NCI-H748 (cell line): ENCODE results near the gene JOSD2.

ENCODE experiments used
- DNase-seq: peaks from one replicate; lab custom pipeline; 2025; ENCODE audit not compliant: unreplicated experiment; lab: John Stamatoyannopoulos, UW

The JOSD2 gene

DNA sequence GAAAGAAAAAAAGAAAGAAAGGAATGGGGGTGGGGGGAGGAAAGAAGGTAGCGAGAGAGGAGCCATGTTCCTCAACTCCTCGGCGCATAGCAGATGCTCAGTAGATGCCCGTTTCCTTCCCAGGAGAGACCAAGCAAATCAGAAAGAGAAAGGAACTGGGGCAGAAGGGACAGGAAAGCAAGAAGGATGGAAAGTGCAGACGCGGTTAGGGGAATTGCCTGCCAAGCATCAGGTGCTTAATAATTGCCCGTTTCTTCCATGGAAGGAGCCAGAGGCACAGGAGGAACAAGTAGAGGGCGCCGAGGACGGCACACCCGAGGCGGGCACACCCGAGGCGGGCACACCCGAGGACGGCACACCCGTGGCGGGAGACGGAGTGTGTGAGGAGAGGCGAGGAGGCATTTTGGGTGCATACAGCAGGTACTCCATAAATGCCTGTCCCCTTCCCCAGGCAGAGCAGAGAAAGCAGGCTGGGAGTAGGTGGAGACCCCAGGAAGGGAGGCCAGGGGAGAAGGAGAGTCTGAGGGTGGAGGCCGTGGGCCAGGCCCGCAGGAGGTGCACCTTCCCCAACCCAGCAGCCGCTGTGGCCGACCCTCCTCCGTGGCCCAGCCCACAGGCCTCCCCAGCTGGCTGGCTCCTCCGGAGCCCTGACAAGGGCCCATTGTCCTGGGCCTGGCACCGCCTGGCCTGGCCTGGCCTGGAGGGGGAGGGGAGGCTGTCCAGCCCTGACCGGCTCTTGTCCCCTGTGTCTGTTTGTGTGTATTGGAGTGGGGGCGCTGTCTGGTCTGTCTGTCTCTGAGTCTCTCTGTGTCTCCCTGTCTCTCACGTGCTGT, 14.6 kb downstream of the JOSD2 start:
- peak; percentile 39 for DNase-seq

DNA sequence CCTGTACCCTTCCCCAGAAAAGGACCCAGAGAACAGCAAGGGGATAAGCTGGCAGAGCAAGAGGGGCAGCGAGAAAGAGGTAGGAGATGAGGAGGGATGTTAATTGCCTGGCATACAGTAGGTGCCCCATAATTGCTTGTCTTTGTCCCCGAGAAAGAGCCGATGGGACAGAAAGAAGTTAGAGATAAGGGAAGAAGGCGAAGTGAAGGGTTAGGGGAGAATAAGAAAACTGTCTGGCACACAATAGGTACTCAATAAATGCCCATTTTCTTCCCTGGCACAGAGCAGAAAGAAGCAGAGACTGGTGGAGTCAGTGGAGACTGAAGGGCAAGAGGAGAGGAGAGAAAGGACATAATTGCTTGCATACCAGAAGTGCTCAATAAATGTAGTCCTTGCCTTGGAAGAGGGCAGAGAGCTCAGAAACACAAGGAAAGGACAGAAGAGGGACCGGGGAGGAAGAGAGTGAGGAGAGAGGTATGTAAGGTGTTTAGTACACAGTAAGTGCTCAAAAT, 15.9 kb downstream of the JOSD2 start:
- no peak for DNase-seq

DNA sequence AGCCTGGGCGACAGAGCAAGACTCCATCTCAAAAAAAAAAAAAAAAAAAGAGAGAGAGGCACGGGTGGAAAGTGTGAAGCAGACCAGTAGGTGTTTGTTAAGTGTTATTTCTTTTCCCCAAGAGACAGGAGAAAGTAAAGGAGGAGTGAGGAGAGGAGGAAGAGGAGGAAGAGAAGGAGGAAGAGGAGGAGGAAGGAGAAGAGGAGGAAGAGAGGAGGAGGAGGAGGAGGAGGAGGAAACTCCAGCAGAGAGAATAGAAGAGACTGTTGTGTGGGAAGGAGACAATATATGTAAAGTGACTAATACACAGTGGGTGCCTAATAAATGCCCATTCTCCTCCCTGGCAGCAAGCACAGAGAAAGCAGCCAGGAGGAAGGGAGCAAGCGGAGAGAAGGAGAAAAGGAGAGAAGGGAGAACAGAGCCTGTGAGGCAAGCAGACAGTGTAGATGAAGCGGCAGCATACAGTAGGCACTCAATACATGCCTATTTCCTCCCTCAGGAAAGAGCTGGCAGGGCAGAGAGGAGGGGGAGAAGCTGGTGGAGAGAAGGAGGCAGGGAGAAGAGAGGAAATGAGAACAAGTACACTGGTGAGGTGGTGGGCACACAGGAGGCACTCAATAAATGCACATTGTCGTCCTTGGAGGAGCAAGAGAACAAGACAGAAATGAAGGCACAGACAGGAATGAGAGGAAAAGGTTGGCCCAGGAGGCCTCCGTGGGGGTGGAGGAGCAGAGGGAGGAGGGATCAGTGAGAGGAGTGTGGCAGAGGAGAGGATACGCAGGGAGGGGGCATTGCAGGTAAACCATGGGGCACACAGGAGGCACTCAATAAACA, 16.6 kb downstream of the JOSD2 start:
- DNase-seq, result no peak

DNA sequence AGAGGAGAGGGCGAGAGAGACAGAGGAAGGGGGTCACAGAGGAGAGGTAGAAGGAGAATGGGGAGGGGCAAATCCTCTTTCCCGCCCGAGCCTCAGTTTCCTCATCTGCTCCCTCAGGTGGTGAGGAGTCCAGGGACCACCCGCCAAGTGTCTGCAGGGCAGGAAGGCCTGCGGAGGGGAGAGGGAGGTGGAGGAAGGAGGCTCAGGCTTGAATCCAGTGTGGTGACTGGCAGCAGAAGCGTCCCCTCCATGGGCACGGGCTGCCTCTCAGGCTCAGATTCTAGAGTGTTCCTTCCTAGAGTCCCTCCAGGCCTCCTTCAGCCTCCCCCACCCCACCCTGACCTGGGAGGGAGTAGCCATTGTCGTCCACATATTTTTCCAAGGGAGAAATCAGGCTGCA, 17.8 kb downstream of the JOSD2 start:
- DNase-seq, result no peak

DNA sequence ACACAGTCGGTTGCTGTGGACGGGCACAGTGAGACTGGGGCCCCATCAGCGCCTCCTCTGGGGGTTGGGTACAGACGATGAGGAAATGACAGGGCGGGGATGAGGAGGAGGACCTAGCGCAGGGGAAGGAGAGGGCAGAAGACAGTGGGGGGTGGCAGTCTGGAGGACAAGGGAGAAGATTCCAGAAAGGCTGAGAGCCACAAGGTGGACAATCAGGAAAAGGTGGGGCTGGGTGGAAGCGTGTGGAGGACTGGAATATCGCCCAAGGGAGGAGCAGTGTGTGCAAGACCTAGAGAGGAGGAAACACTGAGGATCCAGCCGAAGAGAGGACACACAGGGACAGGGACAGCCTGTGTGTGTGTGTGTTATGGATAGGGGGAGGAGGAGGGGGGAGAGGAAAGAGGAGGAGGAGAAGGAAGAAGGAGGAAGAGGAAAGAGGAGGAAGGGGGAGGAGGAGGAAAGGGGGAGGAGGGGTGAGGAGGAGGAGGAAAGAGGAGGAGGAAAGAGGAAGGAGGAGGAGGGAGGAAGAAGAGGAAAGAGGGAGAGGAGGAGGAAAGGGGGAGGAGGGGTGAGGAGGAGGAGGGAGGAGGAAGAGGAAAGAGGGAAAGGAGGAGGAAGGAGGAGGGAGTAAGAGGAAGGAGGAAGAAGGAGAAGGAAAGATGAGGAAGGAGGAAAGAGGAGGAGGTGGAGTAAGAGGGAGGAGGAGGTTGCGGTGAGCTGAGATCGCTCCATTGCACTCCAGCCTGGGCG, 18.5 kb downstream of the JOSD2 start:
- no peak for DNase-seq

DNA sequence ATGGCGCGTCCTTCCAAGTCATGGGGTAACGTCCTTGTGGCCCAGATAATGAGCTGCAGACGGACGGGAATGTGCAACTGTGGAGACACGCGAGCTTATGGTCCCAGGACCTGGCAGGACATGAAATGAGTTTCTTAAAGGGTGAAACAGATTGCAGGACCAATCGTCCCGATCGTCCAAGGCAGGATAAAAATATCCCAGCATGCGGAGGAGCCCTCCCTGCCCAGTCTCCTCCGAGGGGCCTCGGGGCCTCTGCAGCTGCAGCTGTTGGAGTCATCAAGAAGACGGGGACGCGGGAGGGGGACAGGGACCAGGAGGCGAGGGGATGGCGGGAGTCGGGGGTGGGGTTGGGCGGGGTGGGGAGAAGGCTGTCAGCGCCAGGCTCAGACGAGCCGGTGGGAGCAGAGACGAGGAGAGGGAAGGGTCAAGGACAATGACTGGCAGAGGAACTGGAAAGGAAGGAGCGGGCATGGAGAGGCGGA, 20.0 kb downstream of the JOSD2 start:
- no peak for DNase-seq

DNA sequence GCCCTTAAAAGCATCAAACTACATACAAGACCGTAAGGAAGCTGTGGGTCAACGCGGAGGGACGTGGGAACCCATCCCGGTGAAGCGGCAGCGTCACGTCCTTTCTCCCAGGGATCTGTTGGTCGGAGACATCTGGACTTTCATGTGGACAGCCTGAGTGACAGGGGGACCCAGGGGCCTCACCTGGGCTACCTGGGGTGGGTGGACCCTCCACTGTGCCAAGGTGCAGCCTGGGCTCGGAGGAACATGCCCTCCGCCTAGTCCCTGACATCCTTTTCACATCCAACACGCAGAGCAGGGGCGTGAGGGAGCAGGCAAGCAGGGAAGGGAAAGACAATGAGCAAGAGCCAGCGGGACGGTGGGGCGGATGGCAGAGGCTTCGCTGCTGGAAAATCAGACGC, 20.6 kb downstream of the JOSD2 start:
- DNase-seq, result no peak

DNA sequence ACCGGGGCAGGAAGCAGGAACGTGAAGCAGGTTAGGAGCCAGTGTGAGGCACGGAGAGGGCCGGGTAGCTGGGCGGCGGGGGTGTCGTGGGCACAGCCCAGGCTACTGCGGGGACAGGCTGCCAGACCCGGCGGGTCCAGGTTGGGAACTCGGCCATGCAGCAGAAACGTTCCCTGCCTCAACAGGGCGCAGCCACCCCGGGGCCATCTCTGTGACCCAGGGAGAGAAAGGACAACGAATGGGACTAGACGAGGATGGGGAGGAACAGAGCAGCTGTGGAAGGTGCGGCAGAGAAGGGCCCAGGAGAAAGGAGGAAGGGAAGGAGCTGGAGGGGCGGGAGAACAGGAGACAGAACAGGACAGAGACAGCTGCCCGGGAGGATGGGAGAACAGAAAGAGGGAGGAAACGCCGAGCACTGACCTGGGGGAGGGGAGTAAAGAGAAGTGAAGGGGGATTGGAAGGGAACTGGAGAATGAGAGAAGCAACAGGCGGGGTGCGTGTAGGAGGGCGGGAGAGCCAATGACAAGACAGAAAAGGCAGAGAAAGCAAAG, 21.5 kb downstream of the JOSD2 start:
- DNase-seq, result no peak

DNA sequence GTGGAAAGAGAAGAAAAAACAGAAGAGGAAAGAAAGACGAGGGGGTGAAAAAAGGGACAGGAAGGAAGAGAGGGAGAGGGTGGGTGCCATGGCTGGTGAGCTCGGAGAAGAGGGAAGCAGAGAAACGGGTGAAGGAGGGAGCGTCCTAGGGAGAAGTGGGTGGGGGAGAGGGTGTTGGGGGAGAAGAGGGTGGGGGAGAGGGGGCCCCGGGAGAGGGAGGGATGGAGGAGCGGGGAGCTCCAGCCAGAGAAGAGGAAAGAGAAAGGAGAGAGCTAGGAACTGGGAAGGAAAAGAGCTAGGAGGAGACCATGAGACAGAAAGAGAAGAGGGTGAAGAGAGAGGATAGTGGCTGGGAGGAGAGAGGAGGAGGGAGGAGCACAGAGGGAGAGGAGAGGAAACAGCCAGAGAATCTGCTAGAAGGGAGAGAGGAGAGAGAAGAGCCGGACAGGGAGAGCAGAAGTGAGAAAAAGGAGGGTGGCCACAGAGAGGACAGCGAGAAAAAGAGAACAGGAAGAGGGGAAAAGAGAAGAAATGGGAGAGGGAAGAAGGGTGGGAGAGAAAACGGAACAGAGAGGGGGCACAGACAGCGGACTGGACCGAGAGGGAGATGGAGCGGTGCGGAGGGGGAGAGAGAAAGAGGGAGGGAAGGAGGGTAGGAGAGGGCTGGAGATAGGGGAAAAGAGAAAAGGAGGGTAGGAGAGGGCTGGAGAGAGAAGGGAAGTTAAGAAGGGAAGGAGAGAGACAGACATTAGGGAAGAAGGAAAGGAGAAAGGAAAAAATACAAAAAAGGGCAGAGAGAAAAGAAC, 22.4 kb downstream of the JOSD2 start:
- no peak for DNase-seq

DNA sequence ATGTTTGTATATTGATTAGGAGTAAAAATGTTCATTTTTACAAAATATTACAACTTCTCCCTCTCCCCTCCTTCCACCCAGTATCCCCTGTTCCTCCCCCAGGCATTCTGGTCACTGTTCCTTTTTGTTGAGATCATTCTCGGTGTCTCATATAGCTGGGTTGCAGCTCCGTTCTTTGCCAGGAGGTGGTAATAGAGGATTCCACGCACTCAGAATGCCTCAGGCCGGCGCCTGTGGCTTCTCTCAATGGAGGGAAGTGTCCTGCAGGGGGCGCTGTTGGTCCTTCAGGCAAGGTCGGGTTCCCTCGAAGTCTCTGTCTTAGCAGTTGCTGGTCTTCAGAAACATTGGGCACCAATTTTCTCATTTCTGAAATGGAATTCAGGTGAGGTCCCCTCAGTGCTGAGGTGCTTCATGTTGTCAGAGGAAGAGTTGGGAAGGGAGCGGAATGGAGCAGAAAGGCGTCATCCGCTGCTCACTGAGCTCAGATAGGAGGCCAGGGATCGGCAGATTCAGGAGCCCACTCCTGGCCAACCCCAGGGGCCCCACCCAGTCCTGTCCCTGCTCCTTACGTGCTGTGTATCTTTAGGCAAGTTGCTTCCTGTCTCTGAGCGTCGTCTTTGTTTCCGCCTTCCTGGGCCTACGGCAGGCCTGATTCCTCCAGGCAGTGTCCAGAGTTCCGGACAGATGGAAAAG, 24.0 kb downstream of the JOSD2 start:
- DNase-seq, result peak; percentile 54

DNA sequence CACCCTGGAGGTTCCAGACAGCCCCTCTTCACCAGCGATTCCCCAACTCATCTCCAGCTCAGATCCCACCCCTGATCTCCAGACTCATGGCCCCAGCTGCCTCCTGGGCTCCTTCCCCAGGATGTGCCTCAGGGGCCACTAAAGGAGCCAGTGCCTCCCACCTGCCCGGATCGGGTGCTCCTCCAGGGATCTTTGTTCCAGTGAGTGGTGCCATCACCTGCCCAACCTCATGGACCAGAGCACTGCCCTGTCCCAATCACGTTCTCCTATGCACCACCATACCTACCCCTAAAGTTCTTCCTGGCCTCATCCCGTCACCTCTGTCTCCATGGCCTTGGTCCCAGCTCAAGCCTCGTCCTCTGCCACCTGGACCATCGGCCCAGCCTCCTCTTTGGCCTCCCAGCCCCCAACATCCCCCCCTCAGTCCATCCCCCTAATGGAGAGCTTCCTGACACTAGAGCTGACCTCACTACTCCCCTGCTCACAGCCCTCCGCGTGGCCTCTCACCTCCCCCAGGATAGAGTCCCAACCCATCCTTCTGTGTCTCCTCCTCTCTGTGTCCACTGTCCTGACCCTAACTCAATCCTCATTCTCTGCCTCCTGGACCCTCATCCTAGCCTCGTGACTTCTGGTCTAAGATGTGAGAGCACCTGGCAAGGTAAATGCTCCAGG, 25.6 kb downstream of the JOSD2 start:
- no peak for DNase-seq

DNA sequence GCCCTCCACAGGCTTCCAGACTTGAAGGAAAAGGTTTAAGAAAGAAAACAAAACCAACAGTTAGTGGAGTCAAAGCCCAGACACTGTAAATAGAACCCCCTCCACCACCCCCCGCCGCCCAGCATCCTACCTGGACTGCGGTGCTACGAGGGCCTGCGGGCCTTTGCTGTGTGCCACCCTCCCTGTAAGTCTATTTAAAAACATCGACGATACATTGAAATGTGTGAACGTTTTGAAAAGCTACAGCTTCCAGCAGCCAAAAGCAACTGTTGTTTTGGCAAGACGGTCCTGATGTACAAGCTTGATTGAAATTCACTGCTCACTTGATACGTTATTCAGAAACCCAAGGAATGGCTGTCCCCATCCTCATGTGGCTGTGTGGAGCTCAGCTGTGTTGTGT, 28.1 kb downstream of the JOSD2 start:
- DNase-seq, result no peak

DNA sequence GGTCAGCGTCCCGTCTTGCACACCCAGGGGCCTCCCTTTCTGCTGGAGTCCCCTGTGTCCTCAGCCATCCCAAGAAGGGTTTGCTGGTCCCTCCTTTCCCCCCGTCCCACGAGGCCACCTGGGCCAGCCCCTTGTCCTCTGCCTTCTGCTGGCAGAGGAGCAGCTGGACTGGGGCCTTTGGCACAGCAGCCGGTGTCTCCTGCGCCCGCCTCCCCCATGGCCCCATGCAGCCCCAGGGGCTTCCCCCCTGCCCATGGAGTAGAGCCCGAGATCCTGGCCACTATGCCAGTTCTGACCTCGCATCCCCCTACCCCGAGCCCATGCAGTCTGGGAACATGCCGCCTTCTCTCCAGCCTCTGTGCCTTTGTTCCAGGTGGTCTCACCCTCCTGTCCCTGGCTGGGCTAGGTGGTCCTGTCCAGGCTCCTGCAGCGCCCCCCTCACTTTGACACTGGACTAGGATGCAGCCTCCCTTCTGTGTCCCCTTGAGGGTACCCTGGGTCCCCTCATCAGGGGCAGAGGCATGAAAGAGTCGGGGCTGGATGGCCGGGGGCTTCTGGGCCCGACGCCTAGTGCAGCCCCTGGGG, 28.6 kb downstream of the JOSD2 start:
- no peak for DNase-seq

DNA sequence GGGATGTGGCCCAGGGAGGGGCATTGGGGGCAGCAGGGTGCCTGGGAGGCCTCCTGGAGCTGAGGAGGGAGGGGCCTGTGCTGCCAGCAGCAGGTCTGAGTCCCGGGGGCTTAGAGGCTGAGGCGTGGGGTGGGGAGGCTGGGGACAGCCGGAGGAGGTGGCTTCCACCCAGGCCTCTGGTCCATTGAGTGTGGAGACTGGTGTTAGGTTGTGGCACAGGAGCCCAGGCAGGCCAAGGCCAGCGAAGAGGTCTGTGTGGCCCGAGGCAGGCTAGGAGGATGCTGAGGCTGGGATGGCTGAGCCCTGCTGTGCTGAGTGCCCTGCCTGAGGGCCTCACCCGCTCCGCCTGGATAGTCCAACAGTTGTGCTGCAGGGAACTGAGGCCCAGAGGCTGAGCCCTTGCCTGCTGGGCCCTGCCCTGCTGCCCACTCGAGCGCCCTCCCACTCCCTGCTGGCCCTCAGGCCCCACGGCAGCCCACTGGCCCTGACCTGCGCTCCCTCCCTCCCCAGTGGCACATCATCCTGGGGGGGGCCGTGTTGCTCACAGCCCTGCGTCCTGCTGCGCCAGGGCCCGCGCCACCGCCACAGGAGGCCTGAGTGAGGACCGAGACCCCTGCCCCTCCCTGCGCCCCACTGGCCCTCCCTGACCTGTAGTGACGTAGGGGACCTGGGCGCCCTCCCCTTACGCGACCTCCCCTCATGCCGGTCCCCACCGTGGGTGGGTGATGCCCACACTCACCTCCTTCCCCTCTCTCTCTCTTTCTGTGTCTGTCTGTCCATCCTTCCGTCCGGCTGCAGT, 29.4 kb downstream of the JOSD2 start:
- no peak for DNase-seq

DNA sequence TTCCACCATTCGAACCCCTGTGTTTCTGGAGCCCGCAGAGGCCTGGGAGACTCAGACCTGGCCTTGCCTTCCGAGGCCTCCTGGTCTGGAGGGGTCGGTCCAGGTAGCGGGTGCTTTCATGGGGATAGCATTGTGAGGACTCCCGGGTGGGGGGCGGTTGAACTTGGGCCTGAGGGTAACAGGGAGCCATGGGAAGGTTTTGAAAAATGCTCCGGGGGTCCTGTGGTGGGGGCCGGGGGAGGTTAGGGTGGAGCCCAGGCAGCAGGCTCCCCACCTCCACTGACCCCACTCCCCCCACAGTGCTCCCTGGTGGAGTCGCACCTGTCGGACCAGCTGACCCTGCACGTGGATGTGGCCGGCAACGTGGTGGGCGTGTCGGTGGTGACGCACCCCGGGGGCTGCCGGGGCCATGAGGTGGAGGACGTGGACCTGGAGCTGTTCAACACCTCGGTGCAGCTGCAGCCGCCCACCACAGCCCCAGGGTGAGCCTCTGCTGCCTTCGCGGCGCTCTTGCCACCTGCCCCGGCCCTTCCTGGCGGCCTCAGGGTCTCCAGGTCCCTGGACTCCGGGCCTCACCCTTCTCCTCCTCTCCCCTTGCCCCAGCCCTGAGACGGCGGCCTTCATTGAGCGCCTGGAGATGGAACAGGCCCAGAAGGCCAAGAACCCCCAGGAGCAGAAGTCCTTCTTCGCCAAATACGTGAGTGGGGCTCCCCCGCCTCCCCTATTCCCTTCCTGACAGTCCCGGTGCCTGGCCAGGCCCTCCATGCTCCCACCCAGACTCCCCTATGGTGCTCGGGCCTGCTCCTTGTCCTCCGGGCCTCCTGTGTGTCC, 30.5 kb downstream of the JOSD2 start:
- DNase-seq, result no peak

DNA sequence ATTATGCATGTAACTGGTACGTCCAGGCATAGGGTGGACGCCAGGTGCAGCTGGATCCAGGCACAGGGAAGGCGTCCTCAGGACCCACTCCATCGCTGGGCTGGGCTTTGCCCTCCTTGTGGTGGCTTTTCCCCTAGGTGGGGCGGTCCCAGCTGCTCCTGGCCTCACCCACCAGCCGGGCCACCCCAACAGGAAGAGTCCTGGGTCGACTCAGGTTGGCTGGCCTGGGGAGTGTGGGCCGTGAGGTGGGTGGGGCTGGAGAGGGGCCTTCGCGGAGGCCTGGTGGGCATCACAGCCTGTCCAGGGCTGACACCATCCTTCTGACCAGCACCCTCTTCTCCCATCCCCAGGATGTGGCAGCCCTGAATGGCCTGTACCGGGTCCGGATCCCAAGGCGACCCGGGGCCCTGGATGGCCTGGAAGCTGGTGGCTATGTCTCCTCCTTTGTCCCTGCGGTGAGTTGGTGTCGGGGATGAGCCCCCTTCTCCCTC, 31.2 kb downstream of the JOSD2 start:
- no peak for DNase-seq
